IPS-18c (cell line): ENCODE results near the gene KIFC1.
A peak's percentile ranks its signal among the peaks of the same experiment; 100 is the strongest.

ENCODE experiments used
- H3K4me3 ChIP-seq: 2 replicates; pipeline ENCODE4 v1.7.0; 2013; ENCODE audit warnings: low read depth, mild to moderate bottlenecking, low read length, moderate library complexity; ENCODE audit not compliant: insufficient read depth
- H3K9me3 ChIP-seq: one replicate; pipeline ENCODE4 v1.6.1; 2013; ENCODE audit warnings: mild to moderate bottlenecking, low read length, moderate library complexity; ENCODE audit not compliant: control insufficient read depth, insufficient read depth

Gene KIFC1

GRCh38 chr6:33417903-33418689 is 26.5 kb downstream of the KIFC1 start, which contains the start of gene CUTA:
Gene CUTA, minus strand, starts transcription at chr6:33418107. Its CDS starts 107 bp downstream, at chr6:33418000.
- H3K9me3 ChIP-seq: no peaks in the 10 kb centered on the region
- peak within 1 kb of the TSS; percentile 91 for H3K4me3 ChIP-seq

GRCh38 chr6:33418690-33419291 is 27.2 kb downstream of the KIFC1 start:
- peak overlapping the region; percentile 68 for H3K4me3 ChIP-seq
- no peaks in the 10 kb centered on the region for H3K9me3 ChIP-seq

GRCh38 chr6:33419580-33420490 is 28.2 kb downstream of the KIFC1 start, which contains the start of gene SYNGAP1:
Gene SYNGAP1, plus strand, starts transcription at chr6:33420065. Its CDS starts 200 bp downstream, at chr6:33420265.
- Histone ChIP-seq H3K4me3 (peak within 1 kb of the TSS; percentile 68), H3K9me3 (no peaks in the 10 kb centered on the region)

- peak overlapping the region; percentile 51 for H3K4me3 ChIP-seq
- H3K9me3 ChIP-seq: no peaks in the 10 kb centered on the region
Observed at GRCh38 chr6:33420491-33421343, 29.1 kb downstream of the KIFC1 start.

- Histone ChIP-seq H3K9me3 (no peaks in the 10 kb centered on the region), H3K4me3 (no peak overlapping the region)
Observed at GRCh38 chr6:33421344-33421643, 29.7 kb downstream of the KIFC1 start.

GRCh38 chr6:33423777-33424176 is 32.2 kb downstream of the KIFC1 start:
- Histone ChIP-seq H3K4me3 (no peak overlapping the region), H3K9me3 (no peaks in the 10 kb centered on the region)

GRCh38 chr6:33424855-33425667 is 33.4 kb downstream of the KIFC1 start:
- no peaks in the 10 kb centered on the region for H3K9me3 ChIP-seq
- H3K4me3 ChIP-seq: peak overlapping the region; percentile 49

- Histone ChIP-seq H3K4me3 (peak overlapping the region; percentile 49), H3K9me3 (no peaks in the 10 kb centered on the region)
Observed at GRCh38 chr6:33425668-33426577, 34.3 kb downstream of the KIFC1 start.

- Histone ChIP-seq H3K9me3 (no peaks in the 10 kb centered on the region), H3K4me3 (peak overlapping the region; percentile 74)
Observed at GRCh38 chr6:33426590-33427511, 35.2 kb downstream of the KIFC1 start.

GRCh38 chr6:33427585-33428223 is 36.1 kb downstream of the KIFC1 start:
- Histone ChIP-seq H3K9me3 (no peaks in the 10 kb centered on the region), H3K4me3 (peak overlapping the region; percentile 74)

GRCh38 chr6:33428224-33428965 is 36.8 kb downstream of the KIFC1 start:
- H3K4me3 ChIP-seq: peak overlapping the region; percentile 49
- no peaks in the 10 kb centered on the region for H3K9me3 ChIP-seq

- no peaks in the 10 kb centered on the region for H3K9me3 ChIP-seq
- H3K4me3 ChIP-seq: no peak overlapping the region
Observed at GRCh38 chr6:33428966-33429749, 37.5 kb downstream of the KIFC1 start.

- H3K4me3 ChIP-seq: no peak overlapping the region
Observed at GRCh38 chr6:33429750-33430052, 38.1 kb downstream of the KIFC1 start.

More at GRCh38 chr6:33429750-33430052, 38.1 kb downstream of the KIFC1 start:
- no peaks in the 10 kb centered on the region for H3K9me3 ChIP-seq
